Pancreas (tissue), 10 donors: ENCODE results near the gene CER1. TPM values are rescaled to one million over a fixed set of nuclear protein-coding genes. Genes with fewer than 3 reads are reported as not detected.

Experiments
- ATAC-seq, 4 donors: fragments of 200-7000 bp; cut with Tn5 transposase; one replicate each; pipeline versions ENCODE4 v1.8.0 to v1.9.1; 2020; ENCODE audit warnings: mild to moderate bottlenecking in 4 of 4, moderate library complexity in 4 of 4
- DNase-seq, 6 donors: peaks; one replicate each; pipeline ENCODE4 v3.0.0-alpha.2; 2020
- FAIRE-seq: peaks from 2 replicates; lab custom pipeline; 2012; peaks lifted over from hg19 to GRCh38; lab: Jason Lieb, UNC
- H3K27ac ChIP-seq, 4 donors: fragments of 200-600 bp; sonication (generic); 1 replicate in 3 of 4; 2 replicates in 1 of 4; pipeline versions ENCODE4 v1.5.0 to v1.8.0; 2020
- H3K27me3 ChIP-seq, 4 donors: fragments of 200-600 bp; one replicate each; pipeline ENCODE4 v1.8.0; 2021
- H3K36me3 ChIP-seq, 3 donors: fragments of 200-600 bp; sonication (generic) in 1 of 3; one replicate each; pipeline versions ENCODE4 v1.5.0 to v1.8.0; 2020 to 2021
- H3K4me1 ChIP-seq, 3 donors: fragments of 200-600 bp; one replicate each; pipeline ENCODE4 v1.8.0; 2021
- H3K4me3 ChIP-seq, 4 donors: fragments of 200-600 bp; sonication (generic) in 2 of 4; one replicate each; pipeline versions ENCODE4 v1.5.0 to v1.8.0; 2020 to 2021
- H3K9me3 ChIP-seq, 4 donors: fragments of 200-600 bp; one replicate each; pipeline ENCODE4 v1.8.0; 2021
- WGBS, 2 donors: extraction: QIAGEN DNeasy Blood & Tissue Kit; methylation state at CpG; one replicate each; pipeline ENCODE4 v1.1.7; 2013; 5-methylcytosine and 5-hydroxymethylcytosine counted together
- intact Hi-C, 3 donors: fragments of 100-400 bp; cut with DNase I; formaldehyde crosslinking; loops; one replicate each; pipeline versions ENCODE4 v1.11.1 to v1.14.2; 2022
- polyA plus RNA-seq, 2 donors: library from polyadenylated mRNA; stranded (reverse); fragments of 200-250 nt; gene quantifications; one replicate each; pipeline ENCODE4 v1.2.3, GENCODE V29; 2013
- total RNA-seq, 6 donors: library from RNA; stranded (reverse); fragmentation: NEBNext Ultra II Directional in 4 of 6; extraction: Animal tissue kit (Norgen Biotek cat#: 25700) in 4 of 6; gene quantifications; one replicate each; pipeline versions ENCODE4 v1.2.1 to v1.2.4, GENCODE V29; 2021 to 2023
- TF ChIP-seq, protein P1 (sequence below), 4 donors: fragments of 200-600 bp; sonication (generic) in 3 of 4; IDR thresholded peaks; one replicate each; pipeline versions ENCODE4 v1.5.0 to v1.8.0; 2021; ENCODE audit warnings: antibody characterized with exemption in 4 of 4
- donor health status: healthy with polysubstance abuse.
- donor health status: DM: no; HTN: no; CAD: no; lungs with moderate emphysema.
- donor health status: DM: no; HTN: no; CAD: no.
- donor health status: control.
- donor health status: control.
- donor health status: Bipolar disorder and iron deficiency.
- donor health status: DM: yes; HTN: yes; CAD: no.
- donor health status: DM: no; HTN: no; CAD: no.
- donor health status: DM: no; HTN: no; CAD: no.
- donor health status: DM: yes; HTN: yes; CAD: no.

CER1 gene
- total and polyA plus RNA-seq, 8 donors, result 0.12 TPM; not detected in 7

DNA sequence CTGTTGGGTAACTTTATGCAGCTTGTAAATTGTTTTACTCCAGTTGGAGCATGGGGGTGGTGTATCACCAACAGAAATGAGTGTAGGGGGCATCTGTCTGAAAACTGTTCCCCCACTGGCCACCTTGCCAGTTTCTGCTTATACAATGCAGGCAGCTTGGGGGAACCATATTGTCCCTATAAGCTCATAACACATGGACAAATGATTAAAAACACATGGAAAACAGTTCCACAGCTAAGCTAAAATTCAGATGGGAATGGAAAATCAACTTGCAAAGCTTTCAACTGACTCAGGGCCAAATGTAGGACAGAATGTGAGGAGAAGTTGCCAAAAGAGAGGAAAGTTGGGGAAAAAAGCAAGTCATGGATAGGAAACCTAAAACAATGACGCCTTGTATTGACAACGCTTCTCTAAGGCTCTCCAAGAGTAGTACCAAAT is 7.9 kb upstream of the CER1 start:
- Histone ChIP-seq H3K4me3 (no peak overlapping the region), H3K27me3 (no peaks in the 10 kb centered on the region), H3K27ac (no peak overlapping the region), H3K9me3 (no peaks in the 10 kb centered on the region), H3K36me3 (no peaks in the 10 kb centered on the region), H3K4me1 (no peaks in the 10 kb centered on the region)
- TF ChIP-seq, protein P1, sequence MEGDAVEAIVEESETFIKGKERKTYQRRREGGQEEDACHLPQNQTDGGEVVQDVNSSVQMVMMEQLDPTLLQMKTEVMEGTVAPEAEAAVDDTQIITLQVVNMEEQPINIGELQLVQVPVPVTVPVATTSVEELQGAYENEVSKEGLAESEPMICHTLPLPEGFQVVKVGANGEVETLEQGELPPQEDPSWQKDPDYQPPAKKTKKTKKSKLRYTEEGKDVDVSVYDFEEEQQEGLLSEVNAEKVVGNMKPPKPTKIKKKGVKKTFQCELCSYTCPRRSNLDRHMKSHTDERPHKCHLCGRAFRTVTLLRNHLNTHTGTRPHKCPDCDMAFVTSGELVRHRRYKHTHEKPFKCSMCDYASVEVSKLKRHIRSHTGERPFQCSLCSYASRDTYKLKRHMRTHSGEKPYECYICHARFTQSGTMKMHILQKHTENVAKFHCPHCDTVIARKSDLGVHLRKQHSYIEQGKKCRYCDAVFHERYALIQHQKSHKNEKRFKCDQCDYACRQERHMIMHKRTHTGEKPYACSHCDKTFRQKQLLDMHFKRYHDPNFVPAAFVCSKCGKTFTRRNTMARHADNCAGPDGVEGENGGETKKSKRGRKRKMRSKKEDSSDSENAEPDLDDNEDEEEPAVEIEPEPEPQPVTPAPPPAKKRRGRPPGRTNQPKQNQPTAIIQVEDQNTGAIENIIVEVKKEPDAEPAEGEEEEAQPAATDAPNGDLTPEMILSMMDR (IDR thresholded peaks at IDR 0.05), result no peak
- WGBS, 2 donors, result 92% methylated on average over 2 of the region's 2 CpGs
- no peak for DNase-seq
- no peak for ATAC-seq
- intact Hi-C loops, result no loop called here
- FAIRE-seq, result no peak

DNA sequence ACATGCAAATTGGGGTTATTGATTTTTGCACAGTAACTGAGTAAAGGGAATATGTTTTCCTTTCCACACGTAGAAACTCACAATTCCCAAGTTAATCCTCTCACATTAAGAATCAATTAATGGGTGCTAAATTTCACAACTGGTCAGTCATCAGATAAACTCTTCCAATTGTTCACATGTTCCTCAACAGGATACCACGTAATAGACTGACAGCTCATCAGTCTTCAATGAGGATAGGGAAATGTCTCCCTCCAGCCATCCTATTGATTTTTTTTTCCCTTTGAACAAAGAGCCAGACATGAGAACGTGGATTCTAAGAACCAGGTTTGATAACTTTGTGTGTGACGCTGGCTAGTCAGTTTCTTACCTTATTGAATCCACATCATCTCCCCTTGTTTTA is 768 bp upstream of the CER1 start:
- no peak for ATAC-seq
- FAIRE-seq, result no peak
- TF ChIP-seq, protein P1 (IDR thresholded peaks at IDR 0.05), result no peak

DNA sequence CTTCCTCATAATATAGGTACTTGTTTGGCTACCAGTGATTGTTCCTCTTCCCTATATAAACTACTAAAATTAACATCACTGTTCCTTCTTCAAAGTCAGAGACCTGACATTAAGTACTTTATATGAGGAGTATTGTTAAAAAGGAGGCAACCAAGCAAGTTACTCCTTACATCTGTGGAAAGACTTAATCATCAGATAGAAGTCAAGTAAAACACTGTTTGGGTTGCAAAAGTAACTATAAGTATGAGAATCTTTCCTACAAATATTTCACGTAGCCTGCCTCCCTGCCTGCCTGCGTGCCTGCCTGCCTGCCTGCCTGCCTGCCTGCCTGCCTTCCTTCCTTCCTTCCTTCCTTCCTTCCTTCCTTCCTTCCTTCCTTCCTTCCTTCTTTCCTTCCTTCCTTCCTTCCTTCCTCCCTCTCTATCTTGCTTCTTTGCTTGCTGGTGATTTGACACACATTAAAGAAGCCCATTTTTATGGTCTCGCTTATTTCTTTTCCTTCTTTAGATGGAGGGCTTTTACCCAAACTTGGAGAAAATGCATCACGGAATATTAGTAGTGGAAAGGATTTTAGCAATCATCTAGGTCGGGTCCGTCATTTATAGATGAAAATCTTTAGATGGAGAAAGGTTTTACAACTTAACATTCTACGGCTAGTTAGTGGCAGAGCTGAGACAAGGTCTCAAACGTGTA is 3.2 kb downstream of the CER1 start:
- whole genome bisulfite sequencing, 2 donors, result 66 to 81% methylated on average over 8 of the region's 8 CpGs

More for the DNA sequence above, 768 bp upstream of the CER1 start:
- no peak for DNase-seq
- intact Hi-C loops, result no loop called here
- H3K4me1 ChIP-seq, result no peaks in the 10 kb centered on the region
- no peaks in the 10 kb centered on the region for H3K36me3 ChIP-seq
- no peak overlapping the region for H3K27ac ChIP-seq
- WGBS, 2 donors, result 33 to 49% methylated on average over 4 of the region's 4 CpGs
- H3K9me3 ChIP-seq, result no peaks in the 10 kb centered on the region
- no peak overlapping the region for H3K4me3 ChIP-seq
- no peaks in the 10 kb centered on the region for H3K27me3 ChIP-seq

DNA sequence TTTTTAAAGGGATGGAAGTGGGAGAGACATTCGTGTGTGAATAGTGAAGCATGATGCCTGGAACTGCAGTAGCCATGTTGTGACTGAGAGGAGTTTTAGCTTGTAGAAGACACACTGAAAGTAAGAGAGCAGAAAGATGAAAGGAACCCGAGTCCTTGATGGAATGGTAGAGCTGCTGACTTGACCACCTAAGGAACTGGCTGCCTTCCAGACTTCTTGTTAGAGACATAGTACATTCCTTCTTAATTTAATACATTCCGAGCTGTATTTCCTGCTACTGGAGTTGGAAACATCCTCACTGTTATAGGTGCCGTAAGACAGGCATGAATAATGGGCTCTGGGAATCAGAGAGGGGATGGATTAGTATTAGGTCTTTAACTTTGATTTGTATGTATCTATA is 7.4 kb downstream of the CER1 start:
- H3K27me3 ChIP-seq, result no peaks in the 10 kb centered on the region
- ATAC-seq, result no peak
- H3K4me1 ChIP-seq, result no peaks in the 10 kb centered on the region
- FAIRE-seq, result no peak
- no peak overlapping the region for H3K27ac ChIP-seq
- DNase-seq, result no peak
- intact Hi-C loops, result no loop called here
- 82 to 88% methylated on average over 4 of the region's 4 CpGs for WGBS, 2 donors
- TF ChIP-seq, protein P1 (IDR thresholded peaks at IDR 0.05), result no peak
- H3K9me3 ChIP-seq, result no peaks in the 10 kb centered on the region
- H3K4me3 ChIP-seq, result no peak overlapping the region
- no peaks in the 10 kb centered on the region for H3K36me3 ChIP-seq

More for the DNA sequence above, 3.2 kb downstream of the CER1 start:
- DNase-seq, result no peak
- TF ChIP-seq, protein P1 (IDR thresholded peaks at IDR 0.05), result no peak
- Histone ChIP-seq H3K4me1 (no peaks in the 10 kb centered on the region), H3K36me3 (no peaks in the 10 kb centered on the region), H3K9me3 (no peaks in the 10 kb centered on the region), H3K27me3 (no peaks in the 10 kb centered on the region), H3K4me3 (no peak overlapping the region), H3K27ac (no peak overlapping the region)
- intact Hi-C loops, result no loop called here
- FAIRE-seq, result no peak
- no peak for ATAC-seq

DNA sequence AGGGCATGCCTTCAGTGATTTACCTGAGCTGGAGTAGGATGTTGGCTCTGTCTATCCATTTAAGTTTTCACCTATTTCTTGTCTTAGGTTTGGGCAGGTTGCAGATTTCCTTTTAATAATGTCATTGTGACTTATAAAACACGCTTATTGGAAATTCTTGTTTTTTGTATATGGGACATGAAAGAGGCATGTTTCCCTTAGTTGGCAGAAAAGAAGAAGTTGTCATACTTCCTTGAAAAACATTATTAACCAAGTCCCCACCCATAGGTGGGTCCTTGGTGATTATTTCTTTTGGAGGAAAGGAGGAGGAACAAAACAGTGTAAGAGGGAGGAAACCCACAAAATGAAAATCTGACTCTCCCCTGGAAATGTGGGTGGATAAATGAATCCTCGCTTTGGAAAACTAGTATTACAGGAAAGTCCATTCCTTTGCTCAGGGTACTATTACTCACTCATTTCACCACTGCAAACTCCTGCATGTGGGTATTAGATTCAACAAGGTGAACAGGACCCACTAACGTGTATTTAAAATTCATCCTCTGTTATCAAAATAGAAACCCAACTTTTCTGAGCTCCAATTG is 9.3 kb downstream of the CER1 start:
- WGBS, 2 donors, result 79 to 87% methylated on average over 3 of the region's 3 CpGs
- DNase-seq (no peak), ATAC-seq (no peak), FAIRE-seq (no peak)
- H3K36me3 ChIP-seq, result no peaks in the 10 kb centered on the region
- no peaks in the 10 kb centered on the region for H3K4me1 ChIP-seq
- no peak overlapping the region for H3K27ac ChIP-seq
- no peaks in the 10 kb centered on the region for H3K27me3 ChIP-seq
- intact Hi-C loops, result no loop called here
- TF ChIP-seq, protein P1 (IDR thresholded peaks at IDR 0.05), result no peak
- H3K4me3 ChIP-seq, result no peak overlapping the region
- H3K9me3 ChIP-seq, result no peaks in the 10 kb centered on the region
